CD4-positive, CD25-positive, alpha-beta regulatory T cell (primary cell): ENCODE data around the gene BRSK2. TPM values are rescaled to one million over a fixed set of nuclear protein-coding genes. Genes with fewer than 3 reads are reported as not detected.

Source experiments
- ATAC-seq, 2 donors: fragments of 150-1000 bp; cut with Tn5 transposase; one replicate each; pipeline ENCODE4 v1.10.0; 2021; ENCODE audit warnings: low read depth in 2 of 2, moderate number of reproducible peaks in 2 of 2, moderate library complexity in 1 of 2
- DNase-seq, 3 donors: peaks; one replicate each; pipeline versions ENCODE4 v3.0.0 to v3.0.0-alpha.2; 2012 to 2022; ENCODE audit warnings: mixed read lengths in 1 of 3
- H3K27ac ChIP-seq: one replicate; pipeline ENCODE4 v1.7.0; 2013; ENCODE audit warnings: mild to moderate bottlenecking, low read length; ENCODE audit not compliant: insufficient read depth, poor library complexity, severe bottlenecking
- H3K27me3 ChIP-seq: one replicate; pipeline ENCODE4 v1.7.0; 2013; ENCODE audit warnings: low read length; ENCODE audit not compliant: control insufficient read depth, insufficient read depth
- H3K36me3 ChIP-seq: one replicate; pipeline ENCODE4 v1.7.0; 2013; ENCODE audit warnings: mild to moderate bottlenecking, low read length, moderate library complexity; ENCODE audit not compliant: control insufficient read depth, insufficient read depth
- H3K4me1 ChIP-seq: 2 replicates; pipeline ENCODE4 v1.7.0; 2013; ENCODE audit warnings: mild to moderate bottlenecking, low read length; ENCODE audit not compliant: insufficient read depth, control insufficient read depth, poor library complexity, severe bottlenecking
- H3K4me3 ChIP-seq: one replicate; pipeline ENCODE4 v1.7.0; 2013; ENCODE audit warnings: low read depth, mild to moderate bottlenecking, low read length, moderate library complexity
- H3K9me3 ChIP-seq, 2 experiments: 1 replicate in 1 of 2; 2 replicates in 1 of 2; pipeline ENCODE4 v1.7.0; 2013; ENCODE audit warnings: low read length in 2 of 2, mild to moderate bottlenecking in 1 of 2, moderate library complexity in 1 of 2; ENCODE audit not compliant: control insufficient read depth in 2 of 2
- H3K27ac Mint-ChIP-seq, 3 donors: one replicate each; pipeline ENCODE4 v1.8.0; 2020 to 2022; ENCODE audit warnings: mild to moderate bottlenecking in 3 of 3, mixed read lengths in 3 of 3, moderate library complexity in 2 of 3
- H3K27me3 Mint-ChIP-seq: one replicate; pipeline ENCODE4 v1.8.0; 2022; ENCODE audit warnings: mild to moderate bottlenecking, mixed read lengths
- H3K36me3 Mint-ChIP-seq: one replicate; pipeline ENCODE4 v1.8.0; 2020; ENCODE audit warnings: mixed read lengths
- H3K4me1 Mint-ChIP-seq, 4 donors: one replicate each; pipeline ENCODE4 v1.8.0; 2020 to 2022; ENCODE audit warnings: mixed read lengths in 4 of 4, mild to moderate bottlenecking in 1 of 4
- H3K4me3 Mint-ChIP-seq, 4 donors: one replicate each; pipeline ENCODE4 v1.8.0; 2020 to 2022; ENCODE audit warnings: mild to moderate bottlenecking in 4 of 4, mixed read lengths in 4 of 4, moderate library complexity in 3 of 4
- H3K9me3 Mint-ChIP-seq, 7 donors: one replicate each; pipeline ENCODE4 v1.8.0; 2020 to 2022; ENCODE audit warnings: mixed read lengths in 7 of 7, mild to moderate bottlenecking in 3 of 7, moderate library complexity in 2 of 7
- polyA plus RNA-seq, 4 donors: library from polyadenylated mRNA; unstranded; fragments of 300-500 nt; fragmentation: Illumina TruSeq; gene quantifications; one replicate each; pipeline ENCODE4 v1.2.3, GENCODE V29; 2021
- total RNA-seq: library from RNA; stranded (reverse); gene quantifications from one replicate; pipeline ENCODE4 v1.2.3, GENCODE V29; 2022

BRSK2 gene
- total and polyA plus RNA-seq, 5 donors from 2014 or later = 0.07 to 0.42 (median 0.08) TPM; not detected in 1

- ATAC-seq (no peak), DNase-seq (no peak)
- Mint-ChIP-seq H3K9me3 (no peaks in the 10 kb centered on the region), H3K27ac (peak overlapping the region in 2 of 3 donors; percentile 13 to 33), H3K27me3 (no peaks in the 10 kb centered on the region), H3K4me1 (peaks cover 36 to 74% (median 52%) of the 10 kb centered on the region in 4 donors), H3K36me3 (peaks cover 40% of the 10 kb centered on the region), H3K4me3 (peak overlapping the region in 2 of 4 donors; percentile 11 to 28)
- Histone ChIP-seq H3K4me3 (no peak overlapping the region), H3K27me3 (no peaks in the 10 kb centered on the region), H3K4me1 (peaks cover 13% of the 10 kb centered on the region), H3K36me3 (peaks cover 7% of the 10 kb centered on the region), H3K27ac (no peak overlapping the region), H3K9me3 (no peaks in the 10 kb centered on the region)
Measured at GRCh38 chr11:1496761-1497095, 107.0 kb downstream of the BRSK2 start.

GRCh38 chr11:1497600-1497999 is 107.9 kb downstream of the BRSK2 start:
- peak overlapping the region in 2 of 4 donors; percentile 7 to 40 for H3K4me3 Mint-ChIP-seq
- Histone ChIP-seq H3K4me3 (no peak overlapping the region), H3K36me3 (peaks cover 7% of the 10 kb centered on the region), H3K4me1 (peaks cover 13% of the 10 kb centered on the region), H3K9me3 (no peaks in the 10 kb centered on the region), H3K27ac (no peak overlapping the region), H3K27me3 (no peaks in the 10 kb centered on the region)
- H3K27ac Mint-ChIP-seq = peak overlapping the region in 2 of 3 donors; percentile 23 to 40
- no peaks in the 10 kb centered on the region for H3K27me3 Mint-ChIP-seq
- no peaks in the 10 kb centered on the region for H3K9me3 Mint-ChIP-seq
- H3K4me1 Mint-ChIP-seq = peaks cover 36 to 71% (median 53%) of the 10 kb centered on the region in 4 donors
- peaks cover 42% of the 10 kb centered on the region for H3K36me3 Mint-ChIP-seq
- no peak for DNase-seq
- ATAC-seq = no peak

GRCh38 chr11:1498262-1498661 is 108.5 kb downstream of the BRSK2 start:
- DNase-seq (no peak), ATAC-seq (no peak)
- peaks cover 7% of the 10 kb centered on the region for H3K36me3 ChIP-seq
- Mint-ChIP-seq H3K27ac (peak overlapping the region in 2 of 3 donors; percentile 40 to 67), H3K27me3 (no peaks in the 10 kb centered on the region), H3K4me3 (peak overlapping the region in 1 of 4 donors; percentile 7), H3K36me3 (peaks cover 42% of the 10 kb centered on the region), H3K9me3 (no peaks in the 10 kb centered on the region), H3K4me1 (peaks cover 36 to 70% (median 51%) of the 10 kb centered on the region in 4 donors)
- no peaks in the 10 kb centered on the region for H3K27me3 ChIP-seq
- no peak overlapping the region for H3K4me3 ChIP-seq
- peaks cover 13% of the 10 kb centered on the region for H3K4me1 ChIP-seq
- no peaks in the 10 kb centered on the region for H3K9me3 ChIP-seq
- H3K27ac ChIP-seq = no peak overlapping the region

- Mint-ChIP-seq H3K4me3 (no peak overlapping the region), H3K9me3 (no peaks in the 10 kb centered on the region), H3K27me3 (no peaks in the 10 kb centered on the region), H3K36me3 (peaks cover 42% of the 10 kb centered on the region), H3K27ac (no peak overlapping the region), H3K4me1 (peaks cover 29 to 65% (median 42%) of the 10 kb centered on the region in 4 donors)
- ATAC-seq (no peak), DNase-seq (no peak)
- Histone ChIP-seq H3K4me1 (peaks cover 13% of the 10 kb centered on the region), H3K27ac (no peak overlapping the region), H3K36me3 (peaks cover 7% of the 10 kb centered on the region), H3K27me3 (no peaks in the 10 kb centered on the region), H3K9me3 (no peaks in the 10 kb centered on the region), H3K4me3 (no peak overlapping the region)
Measured at GRCh38 chr11:1499261-1499890, 109.6 kb downstream of the BRSK2 start.

GRCh38 chr11:1499899-1500298 is 110.2 kb downstream of the BRSK2 start:
- peaks cover 42% of the 10 kb centered on the region for H3K36me3 Mint-ChIP-seq
- H3K4me3 ChIP-seq = no peak overlapping the region
- no peak overlapping the region for H3K27ac Mint-ChIP-seq
- no peak for DNase-seq
- no peaks in the 10 kb centered on the region for H3K9me3 ChIP-seq
- peaks cover 7% of the 10 kb centered on the region for H3K36me3 ChIP-seq
- no peak overlapping the region for H3K27ac ChIP-seq
- no peak overlapping the region for H3K4me3 Mint-ChIP-seq
- H3K4me1 ChIP-seq = peaks cover 13% of the 10 kb centered on the region
- peaks cover 29 to 60% (median 39%) of the 10 kb centered on the region in 4 donors for H3K4me1 Mint-ChIP-seq
- no peaks in the 10 kb centered on the region for H3K27me3 ChIP-seq
- ATAC-seq = no peak
- H3K27me3 Mint-ChIP-seq = no peaks in the 10 kb centered on the region
- H3K9me3 Mint-ChIP-seq = no peaks in the 10 kb centered on the region

GRCh38 chr11:1500466-1501420 is 111.0 kb downstream of the BRSK2 start:
- Mint-ChIP-seq H3K4me3 (peak overlapping the region in 2 of 4 donors; percentile 19 to 66), H3K36me3 (peaks cover 40% of the 10 kb centered on the region), H3K27ac (no peak overlapping the region), H3K27me3 (no peaks in the 10 kb centered on the region), H3K4me1 (peaks cover 26 to 58% (median 39%) of the 10 kb centered on the region in 4 donors), H3K9me3 (no peaks in the 10 kb centered on the region)
- Histone ChIP-seq H3K4me1 (peaks cover 13% of the 10 kb centered on the region), H3K9me3 (no peaks in the 10 kb centered on the region), H3K27me3 (no peaks in the 10 kb centered on the region), H3K36me3 (peaks cover 7% of the 10 kb centered on the region), H3K27ac (no peak overlapping the region), H3K4me3 (no peak overlapping the region)
- DNase-seq = no peak
- ATAC-seq = no peak

- Mint-ChIP-seq H3K9me3 (no peaks in the 10 kb centered on the region), H3K4me1 (peaks cover 17 to 55% (median 30%) of the 10 kb centered on the region in 4 donors), H3K27ac (no peak overlapping the region), H3K4me3 (peak overlapping the region in 1 of 4 donors; percentile 68), H3K36me3 (peaks cover 32% of the 10 kb centered on the region), H3K27me3 (no peaks in the 10 kb centered on the region)
- DNase-seq (no peak), ATAC-seq (no peak)
- no peak overlapping the region for H3K4me3 ChIP-seq
- H3K4me1 ChIP-seq = peaks cover 13% of the 10 kb centered on the region
- H3K27ac ChIP-seq = no peak overlapping the region
- H3K36me3 ChIP-seq = peaks cover 7% of the 10 kb centered on the region
- no peaks in the 10 kb centered on the region for H3K27me3 ChIP-seq
- no peaks in the 10 kb centered on the region for H3K9me3 ChIP-seq
Measured at GRCh38 chr11:1501421-1502167, 111.9 kb downstream of the BRSK2 start.
